Activated naive CD8-positive, alpha-beta T cell treated with anti-CD3 and anti-CD28 coated beads, Interleukin-2, amount 50 U/mL, for 24 hours (primary cell): ENCODE data around the gene TMEM134.
"Not testable (repeated sequence)": the region's sequence is repeated elsewhere in the genome, so short reads cannot be mapped to it uniquely, and the experiment has no call there.

ENCODE experiments used
- ATAC-seq: fragments of 150-1000 bp; cut with Tn5 transposase; one replicate; pipeline ENCODE4 v1.10.0; 2021
- DNase-seq: peaks from one replicate; pipeline ENCODE4 v3.0.0; 2021
- H3K27ac Mint-ChIP-seq: one replicate; pipeline ENCODE4 v1.8.0; 2021; ENCODE audit warnings: mild to moderate bottlenecking, mixed read lengths
- H3K27me3 Mint-ChIP-seq: one replicate; pipeline ENCODE4 v1.8.0; 2021; ENCODE audit warnings: mixed read lengths
- H3K36me3 Mint-ChIP-seq: one replicate; pipeline ENCODE4 v1.8.0; 2021; ENCODE audit warnings: low read depth, mixed read lengths
- H3K4me1 Mint-ChIP-seq: one replicate; pipeline ENCODE4 v1.8.0; 2021; ENCODE audit warnings: mixed read lengths
- H3K4me3 Mint-ChIP-seq: one replicate; pipeline ENCODE4 v1.8.0; 2021; ENCODE audit warnings: mild to moderate bottlenecking, moderate library complexity, mixed read lengths
- H3K9me3 Mint-ChIP-seq: one replicate; pipeline ENCODE4 v1.8.0; 2021; ENCODE audit warnings: mixed read lengths

TMEM134 gene

GRCh38 chr11:67435031-67435726 is 33.9 kb downstream of the TMEM134 start:
- H3K4me3 Mint-ChIP-seq = peak overlapping the region; percentile 94
- peaks cover 35% of the 10 kb centered on the region for H3K36me3 Mint-ChIP-seq
- peak; percentile 69 for DNase-seq
- ATAC-seq = peak; percentile 2
- no peaks in the 10 kb centered on the region for H3K9me3 Mint-ChIP-seq
- no peaks in the 10 kb centered on the region for H3K27me3 Mint-ChIP-seq
- H3K4me1 Mint-ChIP-seq = peaks cover 63% of the 10 kb centered on the region
- H3K27ac Mint-ChIP-seq = peak overlapping the region; percentile 91

- Mint-ChIP-seq H3K36me3 (peaks cover 34% of the 10 kb centered on the region), H3K27ac (peak overlapping the region; percentile 76), H3K4me3 (peak overlapping the region; percentile 58), H3K27me3 (no peaks in the 10 kb centered on the region), H3K4me1 (peaks cover 63% of the 10 kb centered on the region), H3K9me3 (no peaks in the 10 kb centered on the region)
- ATAC-seq = peak; percentile 5
- no peak for DNase-seq
These were observed 34.6 kb downstream of the TMEM134 start for GRCh38 chr11:67434395-67434881.

GRCh38 chr11:67433536-67434394 is 35.3 kb downstream of the TMEM134 start:
- H3K4me3 Mint-ChIP-seq = peak overlapping the region; percentile 58
- H3K27ac Mint-ChIP-seq = peak overlapping the region; percentile 76
- no peak for ATAC-seq
- H3K4me1 Mint-ChIP-seq = peaks cover 61% of the 10 kb centered on the region
- no peak for DNase-seq
- no peaks in the 10 kb centered on the region for H3K27me3 Mint-ChIP-seq
- H3K9me3 Mint-ChIP-seq = no peaks in the 10 kb centered on the region
- peaks cover 28% of the 10 kb centered on the region for H3K36me3 Mint-ChIP-seq

- ATAC-seq = no peak
- peak overlapping the region; percentile 39 for H3K27ac Mint-ChIP-seq
- peaks cover 28% of the 10 kb centered on the region for H3K36me3 Mint-ChIP-seq
- no peaks in the 10 kb centered on the region for H3K9me3 Mint-ChIP-seq
- peaks cover 2% of the 10 kb centered on the region for H3K27me3 Mint-ChIP-seq
- no peak overlapping the region for H3K4me3 Mint-ChIP-seq
- DNase-seq = no peak
- peaks cover 62% of the 10 kb centered on the region for H3K4me1 Mint-ChIP-seq
These were observed 36.2 kb downstream of the TMEM134 start for GRCh38 chr11:67432655-67433349.

GRCh38 chr11:67431346-67432249 is 37.5 kb downstream of the TMEM134 start:
- Mint-ChIP-seq H3K4me1 (peaks cover 68% of the 10 kb centered on the region), H3K27ac (peak overlapping the region; percentile 76), H3K9me3 (no peaks in the 10 kb centered on the region), H3K27me3 (peaks cover 2% of the 10 kb centered on the region), H3K4me3 (peak overlapping the region; percentile 14), H3K36me3 (peaks cover 24% of the 10 kb centered on the region)
- no peak for ATAC-seq
- no peak for DNase-seq

- H3K4me1 Mint-ChIP-seq = peaks cover 55% of the 10 kb centered on the region
- peaks cover 2% of the 10 kb centered on the region for H3K27me3 Mint-ChIP-seq
- no peak for DNase-seq
- no peaks in the 10 kb centered on the region for H3K9me3 Mint-ChIP-seq
- peaks cover 13% of the 10 kb centered on the region for H3K36me3 Mint-ChIP-seq
- H3K27ac Mint-ChIP-seq = peak overlapping the region; percentile 98
- H3K4me3 Mint-ChIP-seq = peak overlapping the region; percentile 97
- ATAC-seq = no peak
These were observed 39.3 kb downstream of the TMEM134 start for GRCh38 chr11:67429722-67430121.

GRCh38 chr11:67429038-67429668 is 39.9 kb downstream of the TMEM134 start:
- Mint-ChIP-seq H3K9me3 (no peaks in the 10 kb centered on the region), H3K36me3 (peaks cover 13% of the 10 kb centered on the region), H3K4me1 (peaks cover 49% of the 10 kb centered on the region), H3K27me3 (peaks cover 2% of the 10 kb centered on the region), H3K27ac (peak overlapping the region; percentile 98), H3K4me3 (peak overlapping the region; percentile 97)
- no peak for ATAC-seq
- DNase-seq = no peak

GRCh38 chr11:67428052-67429001 is 40.7 kb downstream of the TMEM134 start, which contains the start of gene RPS6KB2:
TSS of gene RPS6KB2 (plus strand) at chr11:67428494. CDS start at chr11:67428546, 52 bp downstream.
- Mint-ChIP-seq H3K9me3 (no peaks in the 10 kb centered on the region), H3K36me3 (peaks cover 11% of the 10 kb centered on the region), H3K27ac (peak within 1 kb of the TSS; percentile 98), H3K4me1 (peaks cover 42% of the 10 kb centered on the region), H3K27me3 (peaks cover 2% of the 10 kb centered on the region), H3K4me3 (peak within 1 kb of the TSS; percentile 97)
- ATAC-seq = peak; percentile 88
- peak; percentile 100 for DNase-seq

GRCh38 chr11:67427364-67427859 is 41.6 kb downstream of the TMEM134 start:
- H3K27ac Mint-ChIP-seq = peak overlapping the region; percentile 98
- not testable (repeated sequence) for H3K27me3 Mint-ChIP-seq, ATAC-seq, H3K9me3 Mint-ChIP-seq
- H3K4me3 Mint-ChIP-seq = peak overlapping the region; percentile 97
- peaks cover 11% of the 10 kb centered on the region for H3K36me3 Mint-ChIP-seq
- DNase-seq = peak; percentile 32
- peaks cover 35% of the 10 kb centered on the region for H3K4me1 Mint-ChIP-seq

GRCh38 chr11:67423891-67424613 is 45.0 kb downstream of the TMEM134 start:
- DNase-seq = no peak
- peaks cover 2% of the 10 kb centered on the region for H3K36me3 Mint-ChIP-seq
- H3K9me3 Mint-ChIP-seq = no peaks in the 10 kb centered on the region
- H3K4me3 Mint-ChIP-seq = no peak overlapping the region
- no peak overlapping the region for H3K27ac Mint-ChIP-seq
- peaks cover 29% of the 10 kb centered on the region for H3K4me1 Mint-ChIP-seq
- ATAC-seq = no peak
- H3K27me3 Mint-ChIP-seq = peaks cover 2% of the 10 kb centered on the region

GRCh38 chr11:67423466-67423865 is 45.6 kb downstream of the TMEM134 start:
- peaks cover 31% of the 10 kb centered on the region for H3K4me1 Mint-ChIP-seq
- H3K27ac Mint-ChIP-seq = no peak overlapping the region
- no peak for ATAC-seq

GRCh38 chr11:67422891-67423290 is 46.2 kb downstream of the TMEM134 start:
- Mint-ChIP-seq H3K36me3 (no peaks in the 10 kb centered on the region), H3K27ac (peak overlapping the region; percentile 25), H3K4me1 (peaks cover 36% of the 10 kb centered on the region)

More at GRCh38 chr11:67423466-67423865, 45.6 kb downstream of the TMEM134 start:
- no peaks in the 10 kb centered on the region for H3K9me3 Mint-ChIP-seq
- H3K4me3 Mint-ChIP-seq = no peak overlapping the region
- no peak for DNase-seq
- H3K36me3 Mint-ChIP-seq = no peaks in the 10 kb centered on the region
- no peaks in the 10 kb centered on the region for H3K27me3 Mint-ChIP-seq

More at GRCh38 chr11:67422891-67423290, 46.2 kb downstream of the TMEM134 start:
- peak overlapping the region; percentile 17 for H3K4me3 Mint-ChIP-seq
- no peak for ATAC-seq
- H3K9me3 Mint-ChIP-seq = no peaks in the 10 kb centered on the region
- DNase-seq = no peak
- H3K27me3 Mint-ChIP-seq = no peaks in the 10 kb centered on the region
